Keratinocyte (primary cell): ENCODE results near the gene GRIN1.

Experiments used
- CTCF ChIP-seq, 3 experiments: IDR thresholded peaks in 1 of 3; conservative IDR thresholded peaks in 1 of 3; optimal IDR thresholded peaks in 1 of 3; 2 replicates in 2 of 3; 3 replicates in 1 of 3; pipeline versions ENCODE3 to v1.5.1; 2011; ENCODE audit warnings: low read length in 3 of 3, mild to moderate bottlenecking in 3 of 3, moderate library complexity in 2 of 3, control low read depth in 1 of 3, inconsistent platforms in 1 of 3; ENCODE audit not compliant: insufficient read depth in 2 of 3; ENCODE audit errors: extremely low read depth in 1 of 3
- EZH2 ChIP-seq: IDR thresholded peaks from one replicate; pipeline ENCODE4 v1.6.1; 2012; ENCODE audit warnings: inconsistent platforms, mild to moderate bottlenecking, low read length, moderate library complexity

GRCh38 chr9:137190315-137190856 lies 51.4 kb downstream of the GRIN1 start:
- TF ChIP-seq CTCF (optimal IDR thresholded peaks at IDR 0.05 in 1 of 3, IDR thresholded peaks at IDR 0.05 in 1 of 3, conservative IDR thresholded peaks at IDR 0.05 in 1 of 3; ENCODE audit: extremely low read depth in 1 of 3, insufficient read depth in 2 of 3, low read length in 3 of 3) (no peak), EZH2 (no peak)
